Keratinocyte (primary cell): ENCODE measurements around the gene TESK1. TPM values are rescaled to one million over a fixed set of nuclear protein-coding genes. Genes with fewer than 3 reads are reported as not detected.

ENCODE experiments used
- DNase-seq: peaks from one replicate; pipeline ENCODE4 v3.0.0-alpha.2; 2011; ENCODE audit warnings: low read depth, missing footprints, low spot score
- FAIRE-seq: peaks from 2 replicates; lab custom pipeline; 2011; peaks lifted over from hg19 to GRCh38; lab: Jason Lieb, UNC
- H2AFZ ChIP-seq: 2 replicates; pipeline ENCODE4 v1.6.0; 2012; ENCODE audit warnings: low read length, control low read depth, inconsistent platforms; ENCODE audit not compliant: control insufficient read depth
- H3K27ac ChIP-seq: 2 replicates; pipeline ENCODE4 v1.5.1; 2011; ENCODE audit warnings: low read length; ENCODE audit not compliant: control insufficient read depth, insufficient read depth
- H3K27me3 ChIP-seq: 3 replicates; pipeline ENCODE4 v1.6.0; 2011; ENCODE audit warnings: low read length; ENCODE audit not compliant: control insufficient read depth, insufficient read depth; ENCODE audit errors: extremely low read depth
- H3K36me3 ChIP-seq, 2 experiments: 2 replicates in 1 of 2; 3 replicates in 1 of 2; pipeline ENCODE4 v1.5.1; 2011; ENCODE audit warnings: low read length in 2 of 2, mild to moderate bottlenecking in 1 of 2; ENCODE audit not compliant: control insufficient read depth in 2 of 2, insufficient read depth in 2 of 2; ENCODE audit errors: extremely low read depth in 1 of 2
- H3K4me1 ChIP-seq: 3 replicates; pipeline ENCODE4 v1.5.1; 2011; ENCODE audit warnings: low read length; ENCODE audit not compliant: control insufficient read depth, insufficient read depth; ENCODE audit errors: extremely low read depth
- H3K4me2 ChIP-seq: 3 replicates; pipeline ENCODE4 v1.6.0; 2011; ENCODE audit warnings: low read depth, low read length; ENCODE audit not compliant: control insufficient read depth, insufficient read depth; ENCODE audit errors: extremely low read depth
- H3K4me3 ChIP-seq, 3 experiments: fragments of 200-600 bp in 1 of 3; sonication (generic) in 1 of 3; 2 replicates in 2 of 3; 3 replicates in 1 of 3; pipeline ENCODE4 v1.5.1; 2011 to 2016; ENCODE audit warnings: low read length in 3 of 3, mild to moderate bottlenecking in 3 of 3, control low read depth in 2 of 3, inconsistent platforms in 1 of 3, low read depth in 1 of 3, mixed read lengths in 1 of 3, mixed run types in 1 of 3, moderate library complexity in 1 of 3; ENCODE audit not compliant: control insufficient read depth in 2 of 3, insufficient read depth in 2 of 3; ENCODE audit errors: extremely low read depth in 1 of 3
- H3K79me2 ChIP-seq: 2 replicates; pipeline ENCODE4 v1.6.0; 2012; ENCODE audit warnings: low read length; ENCODE audit not compliant: control insufficient read depth, insufficient read depth
- H3K9ac ChIP-seq: 3 replicates; pipeline ENCODE4 v1.6.0; 2011; ENCODE audit warnings: low read length; ENCODE audit not compliant: control insufficient read depth, insufficient read depth; ENCODE audit errors: extremely low read depth
- H3K9me1 ChIP-seq: 3 replicates; pipeline ENCODE4 v1.6.0; 2011; ENCODE audit warnings: low read length; ENCODE audit not compliant: control insufficient read depth, insufficient read depth; ENCODE audit errors: extremely low read depth
- H3K9me3 ChIP-seq: 2 replicates; pipeline ENCODE4 v1.5.1; 2012; ENCODE audit warnings: low read depth, low read length; ENCODE audit not compliant: control insufficient read depth
- H4K20me1 ChIP-seq: 3 replicates; pipeline ENCODE4 v1.6.0; 2011; ENCODE audit warnings: low read length; ENCODE audit not compliant: control insufficient read depth, insufficient read depth; ENCODE audit errors: extremely low read depth
- CTCF ChIP-seq, 3 experiments: IDR thresholded peaks in 1 of 3; conservative IDR thresholded peaks in 1 of 3; optimal IDR thresholded peaks in 1 of 3; 2 replicates in 2 of 3; 3 replicates in 1 of 3; pipeline versions ENCODE3 to v1.5.1; 2011; ENCODE audit warnings: low read length in 3 of 3, mild to moderate bottlenecking in 3 of 3, moderate library complexity in 2 of 3, control low read depth in 1 of 3, inconsistent platforms in 1 of 3; ENCODE audit not compliant: insufficient read depth in 2 of 3; ENCODE audit errors: extremely low read depth in 1 of 3
- EZH2 ChIP-seq: IDR thresholded peaks from one replicate; pipeline ENCODE4 v1.6.1; 2012; ENCODE audit warnings: inconsistent platforms, mild to moderate bottlenecking, low read length, moderate library complexity
- dilution Hi-C: fragments of 300-500 bp; cut with MboI; formaldehyde crosslinking; loops from one replicate; pipeline ENCODE4 v1.7.0; 2020; ENCODE audit warnings: low sequenced_read_pairs; ENCODE audit not compliant: extremely low pct_ligation_motif_present
- polyA plus RNA-seq, 5 experiments: library from polyadenylated mRNA; depleted of rRNA in 3 of 5; stranded (reverse) in 3 of 5; stranded (forward) in 1 of 5; unstranded in 1 of 5; fragments of >200 nt; gene quantifications; 1 replicate in 1 of 5; 2 replicates in 3 of 5; 3 replicates in 1 of 5; pipeline versions ENCODE4 v1.2.1 to v1.2.3, GENCODE V29; 2011 to 2012; ENCODE audit warnings: missing spikeins in 2 of 5, low read depth in 1 of 5, low replicate concordance in 1 of 5

TESK1 gene
- polyA plus RNA-seq, 1 donor (not counting 4 experiments of a cell fraction or from before 2014, with no cell fraction given): 11.2 TPM

GRCh38 chr9:35629597-35629996 is 24.5 kb downstream of the TESK1 start:
- Histone ChIP-seq H3K9me1 (no peaks in the 10 kb centered on the region), H4K20me1 (no peaks in the 10 kb centered on the region), H3K9me3 (no peaks in the 10 kb centered on the region), H3K36me3 (no peaks in the 10 kb centered on the region), H3K9ac (no peak overlapping the region), H3K4me1 (no peaks in the 10 kb centered on the region), H3K4me3 (no peak overlapping the region), H3K27me3 (no peaks in the 10 kb centered on the region), H3K79me2 (no peaks in the 10 kb centered on the region), H2AFZ (no peak overlapping the region), H3K4me2 (no peak overlapping the region), H3K27ac (no peak overlapping the region)
- DNase-seq (no peak), FAIRE-seq (peak; percentile 9)
- no peak for TF ChIP-seq EZH2
- TF ChIP-seq CTCF (optimal IDR thresholded peaks at IDR 0.05 in 1 of 3, IDR thresholded peaks at IDR 0.05 in 1 of 3, conservative IDR thresholded peaks at IDR 0.05 in 1 of 3; ENCODE audit: extremely low read depth in 1 of 3, insufficient read depth in 2 of 3, low read length in 3 of 3): no peak
- dilution Hi-C loops: no loop called here

- dilution Hi-C loops: no loop called here
- no peak overlapping the region for H3K27ac ChIP-seq
- H2AFZ ChIP-seq: no peak overlapping the region
- H3K9me3 ChIP-seq: no peaks in the 10 kb centered on the region
- no peaks in the 10 kb centered on the region for H3K4me1 ChIP-seq
- no peaks in the 10 kb centered on the region for H3K27me3 ChIP-seq
- no peaks in the 10 kb centered on the region for H4K20me1 ChIP-seq
- H3K36me3 ChIP-seq: no peaks in the 10 kb centered on the region
- H3K4me2 ChIP-seq: no peak overlapping the region
- H3K9ac ChIP-seq: no peak overlapping the region
- no peak for DNase-seq
- no peaks in the 10 kb centered on the region for H3K79me2 ChIP-seq
- FAIRE-seq: no peak
- H3K9me1 ChIP-seq: no peaks in the 10 kb centered on the region
- TF ChIP-seq CTCF (optimal IDR thresholded peaks at IDR 0.05 in 1 of 3, IDR thresholded peaks at IDR 0.05 in 1 of 3, conservative IDR thresholded peaks at IDR 0.05 in 1 of 3; ENCODE audit: extremely low read depth in 1 of 3, insufficient read depth in 2 of 3, low read length in 3 of 3) (no peak), EZH2 (no peak)
- H3K4me3 ChIP-seq: no peak overlapping the region
These were observed 30.7 kb downstream of the TESK1 start for GRCh38 chr9:35635730-35636129.
